BLaER1 treated with 17β-estradiol and CSF1 and Interleukin-3, amounts not matched to agents 10 nM and 100 nM (cell line): ENCODE data around the gene FAM114A1.
"Not testable (repeated sequence)": the region's sequence is repeated elsewhere in the genome, so short reads cannot be mapped to it uniquely, and the experiment has no call there.

ENCODE experiments used
- H3K27ac ChIP-seq, 11 experiments: shearing (Covaris generic); formaldehyde crosslinking; 2 replicates each; pipeline ENCODE4 v1.8.1; 2022
- H3K27me3 ChIP-seq, 11 experiments: shearing (Covaris generic); formaldehyde crosslinking; 2 replicates each; pipeline ENCODE4 v1.8.1; 2022
- H3K36me3 ChIP-seq, 11 experiments: shearing (Covaris generic); formaldehyde crosslinking; 2 replicates each; pipeline ENCODE4 v1.8.1; 2022
- H3K4me1 ChIP-seq, 10 experiments: shearing (Covaris generic); formaldehyde crosslinking; 2 replicates each; pipeline ENCODE4 v1.8.1; 2022
- H3K4me2 ChIP-seq, 11 experiments: shearing (Covaris generic); formaldehyde crosslinking; 2 replicates each; pipeline ENCODE4 v1.8.1; 2022
- H3K4me3 ChIP-seq, 10 experiments: shearing (Covaris generic); formaldehyde crosslinking; 2 replicates each; pipeline ENCODE4 v1.8.1; 2022
- H3K9ac ChIP-seq, 11 experiments: shearing (Covaris generic); formaldehyde crosslinking; 2 replicates each; pipeline ENCODE4 v1.8.1; 2022
- H3K9me3 ChIP-seq, 11 experiments: shearing (Covaris generic); formaldehyde crosslinking; replicated peaks in 1 of 11; 2 replicates each; pipeline ENCODE4 v1.8.1; 2022
- H4K20me1 ChIP-seq, 11 experiments: shearing (Covaris generic); formaldehyde crosslinking; 2 replicates each; pipeline ENCODE4 v1.8.1; 2022
- Cebpa-rat ChIP-seq, 11 experiments: shearing (Covaris generic); IDR thresholded peaks; 2 replicates each; pipeline ENCODE4 v1.8.1; 2022

Gene FAM114A1

GRCh38 chr4:38914854-38915253, 47.2 kb downstream of the FAM114A1 start:
- TF ChIP-seq Cebpa-rat (IDR thresholded peaks at IDR 0.05), result no peak
- H3K4me1 ChIP-seq, result peaks cover 0 to 22% (median 9%) of the 10 kb centered on the region in 10 experiments; a peak in 12 of 20 replicates
- H3K4me3 ChIP-seq, result no peak overlapping the region
- H3K9ac ChIP-seq, result no peak overlapping the region
- H3K36me3 ChIP-seq, result peaks cover 0 to 47% (median 0%) of the 10 kb centered on the region in 11 experiments; a peak in 4 of 22 replicates
- H3K27ac ChIP-seq, result no peak overlapping the region
- peak overlapping the region in 6 of 11 experiments; percentile 4 to 47 (median 38); a peak in 7 of 22 replicates for H3K4me2 ChIP-seq
- H3K9me3 ChIP-seq, result no peaks in the 10 kb centered on the region
- no peaks in the 10 kb centered on the region for H4K20me1 ChIP-seq
- H3K27me3 ChIP-seq, result no peaks in the 10 kb centered on the region

- H3K9ac ChIP-seq, H3K4me2 ChIP-seq, H4K20me1 ChIP-seq, H3K27me3 ChIP-seq, H3K4me3 ChIP-seq, H3K27ac ChIP-seq, H3K9me3 ChIP-seq: not testable (repeated sequence)
- Histone ChIP-seq H3K36me3 (peaks cover 0 to 33% (median 0%) of the 10 kb centered on the region in 11 experiments; a peak in 4 of 22 replicates), H3K4me1 (peaks cover 0 to 29% (median 12%) of the 10 kb centered on the region in 10 experiments; a peak in 12 of 20 replicates)
Measured at GRCh38 chr4:38916267-38916666, 48.7 kb downstream of the FAM114A1 start.

GRCh38 chr4:38917481-38918025, 49.9 kb downstream of the FAM114A1 start:
- no peaks in the 10 kb centered on the region for H3K27me3 ChIP-seq
- H3K9ac ChIP-seq, result no peak overlapping the region
- peaks cover 0 to 32% (median 0%) of the 10 kb centered on the region in 11 experiments; a peak in 4 of 22 replicates for H3K36me3 ChIP-seq
- H3K4me2 ChIP-seq, result no peak overlapping the region
- no peak for TF ChIP-seq Cebpa-rat (IDR thresholded peaks at IDR 0.05)
- H4K20me1 ChIP-seq, result no peaks in the 10 kb centered on the region
- no peaks in the 10 kb centered on the region for H3K9me3 ChIP-seq
- H3K4me1 ChIP-seq, result peaks cover 0 to 25% (median 12%) of the 10 kb centered on the region in 10 experiments; a peak in 12 of 20 replicates
- no peak overlapping the region for H3K27ac ChIP-seq
- H3K4me3 ChIP-seq, result no peak overlapping the region

GRCh38 chr4:38919494-38919893, 51.9 kb downstream of the FAM114A1 start:
- Histone ChIP-seq H3K4me3 (no peak overlapping the region), H3K4me2 (no peak overlapping the region), H3K4me1 (peaks cover 0 to 14% (median 9%) of the 10 kb centered on the region in 10 experiments; a peak in 8 of 20 replicates), H3K36me3 (peaks cover 0 to 32% (median 0%) of the 10 kb centered on the region in 11 experiments; a peak in 4 of 22 replicates), H3K27ac (no peak overlapping the region), H4K20me1 (no peaks in the 10 kb centered on the region), H3K9ac (no peak overlapping the region), H3K27me3 (no peaks in the 10 kb centered on the region), H3K9me3 (no peaks in the 10 kb centered on the region)
- TF ChIP-seq Cebpa-rat (IDR thresholded peaks at IDR 0.05), result no peak

- Histone ChIP-seq H3K36me3 (peaks cover 0 to 27% (median 0%) of the 10 kb centered on the region in 11 experiments; a peak in 4 of 22 replicates), H3K9ac (no peak overlapping the region)
Measured at GRCh38 chr4:38920186-38920585, 52.6 kb downstream of the FAM114A1 start.

GRCh38 chr4:38920677-38921076, 53.1 kb downstream of the FAM114A1 start:
- no peak for TF ChIP-seq Cebpa-rat (IDR thresholded peaks at IDR 0.05)
- no peaks in the 10 kb centered on the region for H3K9me3 ChIP-seq
- no peak overlapping the region for H3K4me3 ChIP-seq
- no peaks in the 10 kb centered on the region for H4K20me1 ChIP-seq
- H3K36me3 ChIP-seq, result peaks cover 0 to 23% (median 0%) of the 10 kb centered on the region in 11 experiments; a peak in 3 of 22 replicates
- H3K4me2 ChIP-seq, result peak overlapping the region in 2 of 11 experiments; percentile 32 to 36; a peak in 1 of 22 replicates
- H3K9ac ChIP-seq, result no peak overlapping the region
- H3K4me1 ChIP-seq, result peaks cover 0 to 7% (median 2%) of the 10 kb centered on the region in 10 experiments; a peak in 6 of 20 replicates
- H3K27me3 ChIP-seq, result no peaks in the 10 kb centered on the region
- no peak overlapping the region for H3K27ac ChIP-seq

More at GRCh38 chr4:38920186-38920585, 52.6 kb downstream of the FAM114A1 start:
- Histone ChIP-seq H3K27ac (no peak overlapping the region), H3K9me3 (no peaks in the 10 kb centered on the region), H3K4me1 (peaks cover 0 to 8% (median 3%) of the 10 kb centered on the region in 10 experiments; a peak in 7 of 20 replicates), H3K4me3 (no peak overlapping the region), H4K20me1 (no peaks in the 10 kb centered on the region), H3K27me3 (no peaks in the 10 kb centered on the region), H3K4me2 (0 out of 22 replicates have a peak overlapping the region, but pooled peaks of 1 of the 11 experiments have one; percentile 36)
- no peak for TF ChIP-seq Cebpa-rat (IDR thresholded peaks at IDR 0.05)

GRCh38 chr4:38921151-38921550, 53.5 kb downstream of the FAM114A1 start:
- Histone ChIP-seq H3K36me3 (peaks cover 0 to 18% (median 0%) of the 10 kb centered on the region in 11 experiments; a peak in 3 of 22 replicates), H4K20me1 (no peaks in the 10 kb centered on the region), H3K27ac (no peak overlapping the region), H3K4me2 (no peak overlapping the region), H3K4me3 (no peak overlapping the region), H3K27me3 (no peaks in the 10 kb centered on the region), H3K9ac (no peak overlapping the region), H3K9me3 (no peaks in the 10 kb centered on the region), H3K4me1 (peaks cover 0 to 7% (median 2%) of the 10 kb centered on the region in 10 experiments; a peak in 6 of 20 replicates)
- no peak for TF ChIP-seq Cebpa-rat (IDR thresholded peaks at IDR 0.05)

GRCh38 chr4:38923746-38924145, 56.1 kb downstream of the FAM114A1 start:
- Histone ChIP-seq H3K4me2 (no peak overlapping the region), H3K27me3 (no peaks in the 10 kb centered on the region), H3K27ac (no peak overlapping the region), H3K9ac (no peak overlapping the region), H3K4me3 (no peak overlapping the region), H3K9me3 (no peaks in the 10 kb centered on the region), H3K36me3 (peaks cover 0 to 23% (median 0%) of the 10 kb centered on the region in 11 experiments; a peak in 3 of 22 replicates), H4K20me1 (no peaks in the 10 kb centered on the region), H3K4me1 (peaks cover 0 to 7% (median 2%) of the 10 kb centered on the region in 10 experiments; a peak in 6 of 20 replicates)
- TF ChIP-seq Cebpa-rat (IDR thresholded peaks at IDR 0.05), result no peak

- Histone ChIP-seq H3K9ac (no peak overlapping the region), H3K4me1 (peaks cover 0 to 7% (median 2%) of the 10 kb centered on the region in 10 experiments; a peak in 6 of 20 replicates), H3K36me3 (peaks cover 0 to 21% (median 0%) of the 10 kb centered on the region in 11 experiments; a peak in 3 of 22 replicates), H3K27ac (no peak overlapping the region), H3K4me3 (no peak overlapping the region), H3K9me3 (no peaks in the 10 kb centered on the region), H3K4me2 (no peak overlapping the region), H4K20me1 (no peaks in the 10 kb centered on the region), H3K27me3 (no peaks in the 10 kb centered on the region)
- TF ChIP-seq Cebpa-rat (IDR thresholded peaks at IDR 0.05), result no peak
Measured at GRCh38 chr4:38924353-38924752, 56.7 kb downstream of the FAM114A1 start.
